Activated CD8-positive, alpha-beta T cell treated with anti-CD3 and anti-CD28 coated beads, Interleukin-2, amount 10 ng/mL, durations not matched to agents 7 days and 5 days (primary cell): ENCODE data around the gene ZNF341. TPM values are rescaled to one million over a fixed set of nuclear protein-coding genes. Genes with fewer than 3 reads are reported as not detected.

Experiments
- ATAC-seq: fragments of 150-1000 bp; cut with Tn5 transposase; one replicate; pipeline ENCODE4 v1.10.0; 2021; ENCODE audit warnings: moderate library complexity
- CTCF ChIA-PET: fragments of 350-600 bp; sonication (Branson Sonifier 250); formaldehyde crosslinking; loops from one replicate; lab custom pipeline; 2021; ENCODE audit warnings: antibody characterized with exemption; lab: Charles Lee
- POLR2A ChIA-PET: fragments of 350-600 bp; sonication (Branson Sonifier 250); formaldehyde crosslinking; loops from one replicate; lab custom pipeline; 2021; ENCODE audit warnings: antibody characterized with exemption; lab: Charles Lee
- DNase-seq: peaks from one replicate; pipeline ENCODE4 v3.0.0-alpha.2; 2020
- H3K27ac Mint-ChIP-seq: one replicate; pipeline ENCODE4 v1.8.0; 2021; ENCODE audit warnings: mild to moderate bottlenecking, mixed read lengths
- H3K27me3 Mint-ChIP-seq: one replicate; pipeline ENCODE4 v1.8.0; 2021; ENCODE audit warnings: low read depth, mixed read lengths
- H3K36me3 Mint-ChIP-seq: one replicate; pipeline ENCODE4 v1.8.0; 2021; ENCODE audit warnings: low read depth, mixed read lengths
- H3K4me1 Mint-ChIP-seq: one replicate; pipeline ENCODE4 v1.8.0; 2021; ENCODE audit warnings: low read depth, mixed read lengths
- H3K4me3 Mint-ChIP-seq: one replicate; pipeline ENCODE4 v1.8.0; 2021; ENCODE audit warnings: mild to moderate bottlenecking, mixed read lengths
- H3K9me3 Mint-ChIP-seq: one replicate; pipeline ENCODE4 v1.8.0; 2022; ENCODE audit warnings: mixed read lengths; ENCODE audit not compliant: insufficient read depth
- total RNA-seq, 2 experiments: library from RNA; stranded (reverse); gene quantifications; one replicate each; pipeline ENCODE4 v1.2.3, GENCODE V29; 2021

Gene ZNF341
- 1 to 10 TPM; 4.7 to 5.2 TPM for total RNA-seq

- Mint-ChIP-seq H3K4me1 (peaks cover 28% of the 10 kb centered on the region), H3K9me3 (peaks cover 11% of the 10 kb centered on the region), H3K36me3 (peaks cover 15% of the 10 kb centered on the region), H3K27ac (peak within 1 kb of the TSS; percentile 94), H3K4me3 (peak within 1 kb of the TSS; percentile 89), H3K27me3 (no peaks in the 10 kb centered on the region)
- POLR2A ChIA-PET = interaction anchor here (0.5 to 3.2 kb wide), 14 partner anchors 12 to 1722 kb away, joined by 3 to 15 read pairs (median 4); partner anchors contain the start of gene PXMP4
- ATAC-seq (peak; percentile 90), DNase-seq (peak; percentile 91)
- CTCF ChIA-PET = interaction anchor here (0.8 to 5.6 kb wide), 8 partner anchors 10 to 286 kb away, joined by 3 to 24 read pairs (median 5); partner anchors contain the start of genes ACTL10 and PXMP4
Observed at GRCh38 chr20:33731693-33732165, at the start of gene ZNF341. Gene ZNF341, plus strand, starts transcription at chr20:33731996. Its CDS starts 26 bp downstream, at chr20:33732022.

- ChIA-PET CTCF (interaction anchor here (1.0 to 8.7 kb wide), 3 partner anchors 18 to 47 kb away, joined by 3 to 126 read pairs (median 5); partner anchors contain the start of genes ACTL10, C20orf144, PXMP4 and ZNF341), POLR2A (interaction anchor here (1.1 to 10.7 kb wide), 5 partner anchors 10 to 47 kb away, joined by 3 to 148 read pairs (median 13); partner anchors contain the start of genes ACTL10, C20orf144, NECAB3 and PXMP4)
- H3K27ac Mint-ChIP-seq = peak overlapping the region; percentile 93
- H3K9me3 Mint-ChIP-seq = no peaks in the 10 kb centered on the region
- H3K4me3 Mint-ChIP-seq = peak overlapping the region; percentile 94
- no peak for ATAC-seq
- H3K4me1 Mint-ChIP-seq = peaks cover 89% of the 10 kb centered on the region
- H3K36me3 Mint-ChIP-seq = peaks cover 40% of the 10 kb centered on the region
- DNase-seq = no peak
- H3K27me3 Mint-ChIP-seq = no peaks in the 10 kb centered on the region
Observed at GRCh38 chr20:33684533-33685327, 47.1 kb upstream of the ZNF341 start.

GRCh38 chr20:33685328-33686099 is 46.3 kb upstream of the ZNF341 start:
- peak overlapping the region; percentile 93 for H3K27ac Mint-ChIP-seq
- peaks cover 38% of the 10 kb centered on the region for H3K36me3 Mint-ChIP-seq
- no peaks in the 10 kb centered on the region for H3K27me3 Mint-ChIP-seq
- POLR2A ChIA-PET = interaction anchor here (0.6 to 10.7 kb wide), 6 partner anchors 11 to 113 kb away, joined by 3 to 148 read pairs (median 9); partner anchors contain the start of genes ACTL10, C20orf144, NECAB3 and PXMP4
- DNase-seq (peak; percentile 78), ATAC-seq (peak; percentile 56)
- H3K4me1 Mint-ChIP-seq = peaks cover 89% of the 10 kb centered on the region
- peak overlapping the region; percentile 94 for H3K4me3 Mint-ChIP-seq
- CTCF ChIA-PET = interaction anchor here (1.0 to 8.7 kb wide), 3 partner anchors 18 to 46 kb away, joined by 3 to 126 read pairs (median 5); partner anchors contain the start of genes ACTL10, C20orf144, PXMP4 and ZNF341
- H3K9me3 Mint-ChIP-seq = no peaks in the 10 kb centered on the region

DNA sequence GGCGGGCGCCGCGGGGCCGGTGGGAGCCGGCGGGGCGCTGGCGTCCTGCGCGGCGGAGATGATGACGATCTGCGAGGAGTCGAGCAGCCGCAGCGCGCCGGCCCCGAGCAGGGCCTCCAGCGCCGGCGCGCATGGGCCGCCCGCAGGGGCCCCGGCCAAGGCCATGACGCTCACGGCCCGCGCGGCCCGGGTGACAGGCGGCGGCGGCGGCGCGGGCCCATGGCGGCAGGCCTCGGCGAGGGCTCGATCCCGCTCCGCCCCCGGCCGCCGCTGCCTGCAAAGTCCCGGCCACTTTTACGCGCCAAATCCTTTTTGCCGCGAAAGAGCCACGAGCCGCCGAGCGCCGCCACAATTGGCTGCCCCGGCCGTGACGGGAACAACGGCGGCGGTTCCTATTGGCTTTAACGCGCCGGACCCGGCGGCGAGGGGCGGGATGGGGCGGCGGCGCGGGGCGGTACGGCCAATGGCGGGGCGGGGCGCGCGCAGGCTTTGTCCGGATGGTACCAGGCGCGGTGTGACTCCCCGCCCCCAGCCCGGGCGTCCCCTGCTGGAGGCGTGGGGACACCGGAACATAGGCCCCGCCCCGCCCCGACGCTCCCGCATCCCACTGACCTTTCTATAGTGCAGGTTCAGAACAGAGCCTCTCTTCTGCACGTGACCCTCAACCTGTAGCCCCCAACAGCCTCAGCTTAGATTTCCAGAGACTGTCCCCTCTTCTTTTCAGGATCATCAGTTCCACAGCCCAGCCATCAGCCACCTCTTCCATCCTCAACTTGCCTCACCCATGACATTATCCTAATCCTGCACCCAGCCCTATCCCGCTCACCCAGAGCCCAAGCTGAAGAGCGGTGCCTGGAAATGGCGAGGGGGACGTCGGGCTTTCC is 45.5 kb upstream of the ZNF341 start, which contains the start of gene E2F1:
Gene E2F1, minus strand, starts transcription at position 286 of the 884 bp plus-strand sequence. Its CDS starts 121 bp downstream, at position 165.
- peak; percentile 97 for DNase-seq
- peak; percentile 91 for ATAC-seq
- H3K27ac Mint-ChIP-seq = peak within 1 kb of the TSS; percentile 93
- ChIA-PET CTCF (interaction anchor here (0.8 to 8.7 kb wide), 7 partner anchors 11 to 46 kb away, joined by 3 to 126 read pairs (median 9); partner anchors contain the start of genes ACTL10, C20orf144, PXMP4 and ZNF341), POLR2A (interaction anchor here (0.9 to 10.7 kb wide), 6 partner anchors 12 to 426 kb away, joined by 3 to 148 read pairs (median 9); partner anchors contain the start of genes ACTL10, C20orf144, CBFA2T2 and EIF2S2)
- H3K4me1 Mint-ChIP-seq = peaks cover 89% of the 10 kb centered on the region
- H3K4me3 Mint-ChIP-seq = peak within 1 kb of the TSS; percentile 94
- H3K9me3 Mint-ChIP-seq = no peaks in the 10 kb centered on the region
- H3K27me3 Mint-ChIP-seq = no peaks in the 10 kb centered on the region
- peaks cover 30% of the 10 kb centered on the region for H3K36me3 Mint-ChIP-seq

- H3K4me3 Mint-ChIP-seq = peak overlapping the region; percentile 66
- H3K27me3 Mint-ChIP-seq = no peaks in the 10 kb centered on the region
- peaks cover 26% of the 10 kb centered on the region for H3K36me3 Mint-ChIP-seq
- ChIA-PET CTCF (interaction anchor here (0.8 to 2.4 kb wide), 5 partner anchors 11 to 33 kb away, joined by 3 to 12 read pairs (median 9); partner anchors contain the start of gene PXMP4), POLR2A (interaction anchor here (0.6 to 10.7 kb wide), 7 partner anchors 20 to 425 kb away, joined by 3 to 148 read pairs (median 5); partner anchors contain the start of genes ACTL10, C20orf144, CBFA2T2 and EIF2S2)
- H3K27ac Mint-ChIP-seq = peak overlapping the region; percentile 84
- no peak for ATAC-seq
- no peak for DNase-seq
- no peaks in the 10 kb centered on the region for H3K9me3 Mint-ChIP-seq
- peaks cover 86% of the 10 kb centered on the region for H3K4me1 Mint-ChIP-seq
Observed at GRCh38 chr20:33686984-33687366, 44.8 kb upstream of the ZNF341 start.

DNA sequence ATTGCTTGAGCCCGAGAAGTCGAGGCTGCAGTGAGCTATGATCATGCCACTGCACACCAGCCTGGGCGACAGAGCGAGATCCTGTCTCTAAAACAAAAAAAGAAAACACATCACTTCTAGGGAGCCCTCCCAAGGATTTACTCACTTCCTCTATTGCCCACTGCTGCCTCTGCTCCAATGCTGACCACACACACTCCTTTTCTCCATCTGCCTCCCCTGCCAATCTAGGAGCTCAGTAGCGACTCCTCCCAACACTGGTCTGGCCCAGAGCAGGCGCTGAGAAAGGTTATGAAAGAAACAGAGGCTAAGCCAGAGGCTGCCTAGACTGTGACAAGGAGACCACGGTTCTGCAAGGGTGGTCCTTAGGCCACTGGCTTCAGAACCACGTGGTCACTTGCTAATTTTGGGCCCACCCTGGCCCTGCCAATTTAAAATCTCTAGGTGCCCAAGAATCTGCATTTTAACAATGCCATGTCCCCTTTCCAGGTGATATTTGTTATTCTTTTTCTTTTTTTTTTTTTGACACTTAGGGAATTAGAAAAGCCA is 44.4 kb upstream of the ZNF341 start:
- peaks cover 21% of the 10 kb centered on the region for H3K36me3 Mint-ChIP-seq
- CTCF ChIA-PET = interaction anchor here (0.8 to 2.4 kb wide), 5 partner anchors 10 to 32 kb away, joined by 3 to 12 read pairs (median 9); partner anchors contain the start of gene PXMP4
- H3K9me3 Mint-ChIP-seq = no peaks in the 10 kb centered on the region
- peak overlapping the region; percentile 64 for H3K27ac Mint-ChIP-seq
- no peak overlapping the region for H3K4me3 Mint-ChIP-seq
- peaks cover 84% of the 10 kb centered on the region for H3K4me1 Mint-ChIP-seq
- POLR2A ChIA-PET = interaction anchor here (0.6 to 10.7 kb wide), 8 partner anchors 20 to 425 kb away, joined by 3 to 148 read pairs (median 4); partner anchors contain the start of genes ACTL10, C20orf144, CBFA2T2 and EIF2S2
- H3K27me3 Mint-ChIP-seq = no peaks in the 10 kb centered on the region
- no peak for ATAC-seq
- DNase-seq = no peak

DNA sequence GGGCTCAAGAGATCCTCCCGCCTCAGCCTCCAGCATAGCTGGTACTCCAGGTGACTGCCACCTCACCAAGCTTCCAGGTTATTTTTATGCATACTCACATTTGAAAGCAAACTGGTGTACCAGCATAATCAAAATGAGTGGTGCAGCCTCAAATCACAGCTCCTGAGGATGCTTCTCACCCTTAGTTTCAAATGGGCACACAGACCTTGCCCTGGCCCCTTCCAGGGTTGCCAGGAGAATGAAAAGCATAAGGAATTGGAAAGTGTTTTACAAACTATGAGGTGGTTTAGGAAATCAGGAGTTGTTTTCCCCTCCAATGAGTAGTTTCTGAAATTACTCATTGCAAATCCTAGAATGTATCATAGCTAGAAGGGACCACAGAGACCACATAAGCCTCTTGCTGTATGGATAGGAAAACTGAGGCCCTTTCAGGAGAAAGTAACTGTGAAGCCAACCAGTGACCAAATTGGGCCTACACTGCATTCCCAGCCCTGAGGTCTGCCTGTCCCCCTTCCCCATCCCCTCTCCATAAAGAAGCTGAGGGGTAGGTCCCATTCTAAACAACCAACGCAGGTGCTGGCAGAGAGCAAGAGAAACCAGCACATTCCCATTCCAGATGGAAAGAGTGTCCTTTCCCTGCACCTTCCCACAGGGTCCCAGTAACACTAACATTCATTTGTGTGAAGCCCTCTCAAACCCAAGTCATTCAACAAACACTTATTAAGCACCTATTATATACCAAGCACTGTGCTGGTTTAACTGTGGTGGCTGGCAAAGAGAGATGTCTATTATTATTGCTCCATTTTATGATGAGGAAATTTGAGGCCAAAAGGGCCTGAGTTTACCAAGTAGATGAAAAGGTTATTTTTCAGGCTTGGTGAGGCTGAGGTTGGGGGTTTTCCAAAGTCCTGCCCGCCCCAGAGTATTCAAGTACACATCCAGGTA is 43.5 kb upstream of the ZNF341 start:
- CTCF ChIA-PET = interaction anchor here (1.1 to 3.1 kb wide), 6 partner anchors 9 to 123 kb away, joined by 3 to 12 read pairs (median 10); partner anchors contain the start of genes CHMP4B and PXMP4

DNA sequence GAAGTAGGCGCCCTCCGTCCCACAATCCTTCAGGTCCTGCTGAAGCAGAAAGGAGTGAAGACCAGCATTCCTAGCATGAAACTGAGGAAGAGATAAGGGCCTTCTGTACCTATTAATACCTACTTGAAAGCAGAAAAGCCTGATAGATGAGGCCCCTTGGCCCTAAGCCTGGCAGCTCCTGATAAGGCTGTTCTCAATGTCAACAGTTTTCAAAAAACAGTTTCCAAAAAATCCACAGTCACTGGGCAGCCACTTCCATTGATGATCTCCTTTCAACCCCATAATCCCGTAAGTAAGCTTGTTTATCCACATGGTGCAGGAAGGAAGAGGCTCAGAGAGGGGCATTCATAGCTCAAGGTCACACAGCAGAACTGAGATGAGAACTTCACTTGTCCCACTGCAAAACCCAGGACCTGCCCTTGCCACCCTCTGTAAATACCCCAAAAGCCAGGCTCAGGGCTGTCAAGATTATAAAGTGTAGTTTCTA is 42.8 kb upstream of the ZNF341 start:
- DNase-seq (no peak), ATAC-seq (no peak)
- H3K36me3 Mint-ChIP-seq = peaks cover 13% of the 10 kb centered on the region
- POLR2A ChIA-PET = interaction anchor here (0.7 to 3.1 kb wide), 4 partner anchors 9 to 31 kb away, joined by 3 to 25 read pairs (median 10); partner anchors contain the start of genes ACTL10 and PXMP4
- H3K27me3 Mint-ChIP-seq = no peaks in the 10 kb centered on the region
- CTCF ChIA-PET = interaction anchor here (0.7 to 3.1 kb wide), 8 partner anchors 9 to 381 kb away, joined by 3 to 12 read pairs (median 4); partner anchors contain the start of genes CHMP4B and PXMP4
- no peaks in the 10 kb centered on the region for H3K9me3 Mint-ChIP-seq
- H3K4me1 Mint-ChIP-seq = peaks cover 71% of the 10 kb centered on the region
- H3K27ac Mint-ChIP-seq = peak overlapping the region; percentile 96
- H3K4me3 Mint-ChIP-seq = no peak overlapping the region

More for the DNA sequence above, 43.5 kb upstream of the ZNF341 start:
- ATAC-seq (no peak), DNase-seq (no peak)
- H3K27ac Mint-ChIP-seq = peak overlapping the region; percentile 96
- POLR2A ChIA-PET = interaction anchor here (0.7 to 10.7 kb wide), 10 partner anchors 9 to 424 kb away, joined by 3 to 148 read pairs (median 6); partner anchors contain the start of genes ACTL10, C20orf144, EIF2S2 and PXMP4
- no peaks in the 10 kb centered on the region for H3K27me3 Mint-ChIP-seq
- no peaks in the 10 kb centered on the region for H3K9me3 Mint-ChIP-seq
- H3K4me1 Mint-ChIP-seq = peaks cover 76% of the 10 kb centered on the region
- H3K4me3 Mint-ChIP-seq = no peak overlapping the region
- H3K36me3 Mint-ChIP-seq = peaks cover 13% of the 10 kb centered on the region
